IgD-negative memory B cell (primary cell): ENCODE measurements around the gene ACTBL2. TPM values are rescaled to one million over a fixed set of nuclear protein-coding genes. Genes with fewer than 3 reads are reported as not detected.

ENCODE experiments used
- H3K27ac Mint-ChIP-seq, 3 donors: one replicate each; pipeline ENCODE4 v1.8.0; 2020 to 2022; ENCODE audit warnings: mild to moderate bottlenecking in 3 of 3, mixed read lengths in 3 of 3, moderate library complexity in 1 of 3
- H3K27me3 Mint-ChIP-seq: one replicate; pipeline ENCODE4 v1.8.0; 2021; ENCODE audit warnings: mixed read lengths
- H3K36me3 Mint-ChIP-seq: one replicate; pipeline ENCODE4 v1.8.0; 2020; ENCODE audit warnings: mild to moderate bottlenecking, mixed read lengths
- H3K4me1 Mint-ChIP-seq, 3 donors: one replicate each; pipeline ENCODE4 v1.8.0; 2020 to 2022; ENCODE audit warnings: mixed read lengths in 3 of 3, mild to moderate bottlenecking in 1 of 3
- H3K4me3 Mint-ChIP-seq, 4 donors: one replicate each; pipeline ENCODE4 v1.8.0; 2020 to 2022; ENCODE audit warnings: mild to moderate bottlenecking in 4 of 4, mixed read lengths in 4 of 4, moderate library complexity in 3 of 4
- H3K9me3 Mint-ChIP-seq, 3 donors: one replicate each; pipeline ENCODE4 v1.8.0; 2020 to 2021; ENCODE audit warnings: mixed read lengths in 3 of 3, mild to moderate bottlenecking in 1 of 3
- polyA plus RNA-seq: library from polyadenylated mRNA; unstranded; fragments of 300-500 nt; fragmentation: Illumina TruSeq; gene quantifications from one replicate; pipeline ENCODE4 v1.2.3, GENCODE V29; 2021

Gene ACTBL2
- polyA plus RNA-seq, 1 donor from 2014 or later: not detected

DNA sequence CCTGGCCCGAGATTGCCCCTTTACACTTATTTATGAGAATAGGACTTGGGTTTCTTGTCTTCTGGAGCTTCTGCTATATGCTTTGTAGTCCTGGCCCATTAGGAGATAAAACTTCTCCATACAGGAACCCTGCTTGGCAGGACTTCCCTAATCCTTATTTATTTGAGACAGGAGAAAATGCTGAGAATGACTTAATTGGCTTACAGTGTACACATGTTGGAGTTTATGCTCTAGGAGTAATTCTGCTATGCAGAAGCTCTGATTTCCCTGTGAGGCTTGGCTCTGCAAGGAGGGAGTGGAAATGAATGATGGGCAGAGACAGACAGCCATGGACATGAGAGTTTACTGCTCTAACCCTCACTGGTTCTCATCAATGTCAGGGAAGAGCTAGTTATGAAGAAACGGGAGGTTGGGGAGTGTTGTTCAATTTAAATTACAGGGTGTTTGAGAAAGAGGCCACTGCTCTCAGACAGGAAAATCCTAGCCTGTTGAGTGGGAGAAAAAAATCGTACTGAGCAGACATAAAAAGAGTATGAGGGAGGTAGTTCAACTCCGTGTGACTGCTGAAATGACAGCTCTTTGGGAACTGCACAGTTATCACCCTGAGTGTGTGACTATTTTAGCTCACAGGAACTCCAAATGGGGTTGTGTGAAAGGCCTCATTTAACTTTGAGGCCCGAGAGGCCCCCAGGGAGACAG is 37.5 kb downstream of the ACTBL2 start:
- no peak overlapping the region for H3K27ac Mint-ChIP-seq
- peaks cover 2% of the 10 kb centered on the region for H3K36me3 Mint-ChIP-seq
- H3K4me3 Mint-ChIP-seq: no peak overlapping the region
- H3K27me3 Mint-ChIP-seq: peaks cover 11% of the 10 kb centered on the region
- no peaks in the 10 kb centered on the region for H3K9me3 Mint-ChIP-seq
- H3K4me1 Mint-ChIP-seq: peaks cover 0 to 4% (median 0%) of the 10 kb centered on the region in 3 donors

DNA sequence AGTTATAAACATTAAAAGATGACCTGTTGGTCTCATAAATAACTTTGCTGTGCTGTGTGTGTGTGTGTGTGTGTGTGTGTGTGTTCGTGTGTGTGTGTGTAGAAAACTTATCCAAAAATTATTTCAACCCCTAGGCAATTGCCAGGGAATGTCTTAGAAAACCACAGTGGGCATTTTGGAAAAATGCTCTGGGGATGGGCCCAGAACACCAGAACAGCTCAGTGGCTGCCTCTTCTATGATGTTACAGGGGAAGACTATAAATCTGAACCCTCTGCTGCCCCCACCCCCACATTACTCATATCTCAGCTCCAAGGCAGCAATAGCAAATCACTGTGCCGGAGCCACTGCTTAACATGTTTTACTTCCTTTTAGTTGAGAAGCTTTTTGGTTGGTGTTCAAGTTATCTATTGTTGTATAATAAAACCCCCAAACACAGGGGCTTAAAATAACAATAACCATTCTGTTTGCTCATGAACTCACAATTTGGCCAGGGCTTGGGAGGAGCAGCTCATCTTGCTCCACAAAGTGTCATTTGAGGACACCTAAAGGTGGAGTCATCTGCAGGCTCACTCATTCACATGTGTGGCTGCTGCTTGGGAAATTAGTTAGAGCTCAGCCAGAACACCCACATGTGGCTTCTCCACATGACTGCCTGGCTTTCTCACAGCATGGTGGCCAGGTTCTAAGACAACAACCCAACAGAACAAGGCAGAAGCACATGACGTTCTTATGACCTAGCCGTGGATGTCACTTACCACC is 40.4 kb downstream of the ACTBL2 start:
- no peaks in the 10 kb centered on the region for H3K9me3 Mint-ChIP-seq

GRCh38 chr5:57441557-57441956 is 41.1 kb downstream of the ACTBL2 start:
- H3K27ac Mint-ChIP-seq: no peak overlapping the region
- H3K4me1 Mint-ChIP-seq: peaks cover 0 to 4% (median 0%) of the 10 kb centered on the region in 3 donors
- peaks cover 2% of the 10 kb centered on the region for H3K36me3 Mint-ChIP-seq
- H3K9me3 Mint-ChIP-seq: no peaks in the 10 kb centered on the region
- H3K27me3 Mint-ChIP-seq: peaks cover 16% of the 10 kb centered on the region
- no peak overlapping the region for H3K4me3 Mint-ChIP-seq

More for the DNA sequence above, 40.4 kb downstream of the ACTBL2 start:
- Mint-ChIP-seq H3K4me1 (peaks cover 0 to 4% (median 0%) of the 10 kb centered on the region in 3 donors), H3K4me3 (no peak overlapping the region), H3K36me3 (peaks cover 2% of the 10 kb centered on the region), H3K27ac (no peak overlapping the region), H3K27me3 (peaks cover 15% of the 10 kb centered on the region)

- Mint-ChIP-seq H3K4me3 (no peak overlapping the region), H3K36me3 (peaks cover 2% of the 10 kb centered on the region), H3K9me3 (no peaks in the 10 kb centered on the region), H3K27ac (no peak overlapping the region), H3K4me1 (no peaks in the 10 kb centered on the region), H3K27me3 (peaks cover 12% of the 10 kb centered on the region)
These were observed 43.0 kb downstream of the ACTBL2 start for GRCh38 chr5:57439601-57440000.

DNA sequence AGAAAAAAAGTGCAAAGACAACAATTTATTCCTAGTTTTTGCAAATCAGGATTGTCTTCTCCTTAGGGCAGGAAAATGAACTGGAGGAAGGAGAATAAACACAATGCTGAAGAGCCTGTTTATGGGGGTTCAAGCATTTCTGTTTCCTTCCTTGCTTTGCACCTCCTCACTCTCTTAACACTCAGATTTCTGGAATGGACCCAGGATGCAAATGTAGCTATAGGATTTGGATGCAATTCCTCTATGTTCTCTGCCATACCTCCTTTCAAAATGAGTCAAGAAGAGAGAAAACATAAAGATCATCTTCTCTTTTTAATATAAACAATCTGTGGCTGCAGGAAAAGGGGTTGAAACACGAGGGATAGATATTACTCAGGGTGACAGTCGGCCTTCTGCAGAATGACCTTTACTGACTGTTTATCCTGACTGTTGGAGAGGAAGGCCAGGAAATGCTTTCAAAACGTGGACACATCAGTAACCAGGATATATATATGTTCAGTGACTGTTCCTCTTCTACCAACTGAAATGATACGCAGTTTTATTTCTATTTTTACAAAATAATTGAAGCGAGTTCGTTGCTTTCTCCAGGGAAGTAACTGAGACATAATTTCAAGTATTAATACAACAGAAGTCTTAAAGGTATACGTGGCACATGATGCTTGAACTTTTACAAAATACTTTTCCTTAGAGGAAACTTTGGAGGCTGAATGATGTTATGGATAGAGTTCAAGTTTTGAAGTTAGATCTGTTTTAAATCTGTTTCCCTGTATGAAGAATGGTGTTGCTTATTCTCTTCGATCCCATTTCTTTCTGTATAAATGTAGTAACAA is 44.4 kb downstream of the ACTBL2 start:
- peaks cover 11% of the 10 kb centered on the region for H3K27me3 Mint-ChIP-seq
- H3K36me3 Mint-ChIP-seq: peaks cover 2% of the 10 kb centered on the region
- no peaks in the 10 kb centered on the region for H3K4me1 Mint-ChIP-seq
- H3K4me3 Mint-ChIP-seq: no peak overlapping the region
- H3K9me3 Mint-ChIP-seq: no peaks in the 10 kb centered on the region
- no peak overlapping the region for H3K27ac Mint-ChIP-seq

DNA sequence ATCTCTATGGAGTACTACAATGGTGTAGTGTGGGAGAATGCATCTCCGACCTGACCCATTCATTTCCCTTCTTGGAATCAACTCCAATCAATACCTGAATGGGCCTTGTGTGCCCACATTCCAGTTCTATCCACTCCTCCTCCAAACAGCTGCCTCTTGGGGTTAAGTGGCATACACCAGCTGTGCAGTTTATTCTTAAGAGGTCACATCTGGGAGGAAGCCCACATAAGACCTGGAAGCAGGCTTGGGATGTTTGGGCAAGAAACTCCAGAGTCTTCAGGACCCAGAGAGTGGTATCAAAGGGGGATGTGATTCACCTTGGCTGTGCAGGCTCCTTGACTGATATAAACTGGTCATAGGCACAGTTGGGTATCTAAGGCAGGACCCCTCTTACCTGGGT is 46.0 kb downstream of the ACTBL2 start:
- Mint-ChIP-seq H3K4me1 (no peaks in the 10 kb centered on the region), H3K27ac (no peak overlapping the region), H3K27me3 (peaks cover 11% of the 10 kb centered on the region)

GRCh38 chr5:57435701-57436134 is 46.9 kb downstream of the ACTBL2 start:
- Mint-ChIP-seq H3K36me3 (no peaks in the 10 kb centered on the region), H3K9me3 (peaks cover 0 to 3% (median 0%) of the 10 kb centered on the region in 3 donors), H3K4me1 (no peaks in the 10 kb centered on the region), H3K27ac (no peak overlapping the region), H3K27me3 (peaks cover 9% of the 10 kb centered on the region), H3K4me3 (no peak overlapping the region)

More for the DNA sequence above, 46.0 kb downstream of the ACTBL2 start:
- H3K9me3 Mint-ChIP-seq: no peaks in the 10 kb centered on the region
- H3K4me3 Mint-ChIP-seq: no peak overlapping the region
- peaks cover 2% of the 10 kb centered on the region for H3K36me3 Mint-ChIP-seq

DNA sequence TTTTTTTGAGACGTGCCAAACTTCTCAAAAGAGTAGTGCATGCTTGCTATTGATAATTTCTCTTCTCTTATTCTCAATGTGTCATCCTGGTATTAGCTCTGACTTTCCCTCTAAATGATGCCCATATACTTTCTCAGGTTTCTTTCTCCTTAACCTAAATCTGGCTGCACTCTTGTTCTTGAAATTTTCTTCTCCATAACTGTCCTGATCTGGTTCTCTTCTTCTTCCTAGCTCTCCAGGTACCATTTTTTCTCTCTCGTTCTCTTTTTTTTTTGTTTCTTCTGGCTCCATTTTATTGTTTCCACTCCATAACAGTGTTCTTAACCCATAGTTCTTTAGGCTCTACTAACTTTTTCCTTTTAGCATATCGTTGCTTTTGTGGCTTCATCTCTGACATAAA is 47.9 kb downstream of the ACTBL2 start:
- Mint-ChIP-seq H3K9me3 (peaks cover 0 to 4% (median 0%) of the 10 kb centered on the region in 3 donors), H3K4me1 (no peaks in the 10 kb centered on the region), H3K27ac (no peak overlapping the region), H3K27me3 (peaks cover 3% of the 10 kb centered on the region), H3K36me3 (no peaks in the 10 kb centered on the region), H3K4me3 (no peak overlapping the region)

- H3K9me3 Mint-ChIP-seq: peaks cover 0 to 4% (median 0%) of the 10 kb centered on the region in 3 donors
- no peaks in the 10 kb centered on the region for H3K4me1 Mint-ChIP-seq
- H3K27me3 Mint-ChIP-seq: peaks cover 3% of the 10 kb centered on the region
- H3K36me3 Mint-ChIP-seq: no peaks in the 10 kb centered on the region
- H3K4me3 Mint-ChIP-seq: no peak overlapping the region
- no peak overlapping the region for H3K27ac Mint-ChIP-seq
These were observed 48.4 kb downstream of the ACTBL2 start for GRCh38 chr5:57434227-57434640.

DNA sequence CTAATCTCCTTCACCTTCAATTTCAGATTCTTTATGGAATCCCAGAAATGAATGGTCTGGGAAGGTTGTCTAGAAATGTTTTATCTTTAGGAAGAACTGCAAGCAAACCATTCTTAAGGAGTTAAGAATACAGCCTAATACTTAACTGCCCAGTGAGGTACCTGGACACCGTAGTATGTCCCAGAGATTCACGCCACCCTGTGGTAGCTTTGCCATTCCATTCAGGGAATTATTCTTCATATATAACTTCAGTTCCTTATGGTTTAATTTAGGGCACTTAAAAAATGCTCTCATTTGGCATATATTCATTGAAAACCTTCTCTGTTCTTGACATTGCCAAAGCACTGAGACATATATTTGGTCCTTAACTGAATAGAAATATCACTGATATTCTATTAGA is 49.7 kb downstream of the ACTBL2 start:
- no peak overlapping the region for H3K4me3 Mint-ChIP-seq
- H3K36me3 Mint-ChIP-seq: no peaks in the 10 kb centered on the region
- H3K9me3 Mint-ChIP-seq: peaks cover 0 to 4% (median 0%) of the 10 kb centered on the region in 3 donors
- H3K4me1 Mint-ChIP-seq: no peaks in the 10 kb centered on the region
- peaks cover 3% of the 10 kb centered on the region for H3K27me3 Mint-ChIP-seq
- no peak overlapping the region for H3K27ac Mint-ChIP-seq

DNA sequence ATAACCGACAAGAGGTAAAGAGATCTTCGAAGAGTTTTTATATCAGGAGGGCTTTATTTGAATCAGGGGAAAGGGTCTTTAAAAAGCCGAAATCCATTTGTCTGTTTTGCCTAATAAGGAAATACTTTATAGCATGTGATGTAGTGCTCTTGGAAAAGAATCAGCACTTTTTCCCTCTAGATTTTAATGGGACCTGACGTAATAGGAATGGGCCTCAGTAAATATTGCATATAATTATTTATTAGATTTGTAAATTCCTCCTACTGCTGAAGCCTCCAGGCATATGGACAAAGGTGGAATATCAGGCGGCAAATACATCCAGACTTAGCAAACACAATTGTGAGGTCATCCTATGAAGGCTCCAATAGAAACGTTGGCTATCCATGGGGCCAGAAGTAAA is 50.9 kb downstream of the ACTBL2 start:
- H3K27ac Mint-ChIP-seq: no peak overlapping the region
- H3K36me3 Mint-ChIP-seq: no peaks in the 10 kb centered on the region
- H3K27me3 Mint-ChIP-seq: peaks cover 1% of the 10 kb centered on the region
- no peak overlapping the region for H3K4me3 Mint-ChIP-seq
- peaks cover 0 to 4% (median 0%) of the 10 kb centered on the region in 3 donors for H3K9me3 Mint-ChIP-seq
- H3K4me1 Mint-ChIP-seq: no peaks in the 10 kb centered on the region
